Measurements from ENCODE around the gene PPA1. TPM values are rescaled to one million over a fixed set of nuclear protein-coding genes. Genes with fewer than 3 reads are reported as not detected.

The PPA1 gene
- polyA plus RNA-seq, 1 donor (not counting 4 experiments of a cell fraction or from before 2014, with no cell fraction given) = 324 TPM

DNA sequence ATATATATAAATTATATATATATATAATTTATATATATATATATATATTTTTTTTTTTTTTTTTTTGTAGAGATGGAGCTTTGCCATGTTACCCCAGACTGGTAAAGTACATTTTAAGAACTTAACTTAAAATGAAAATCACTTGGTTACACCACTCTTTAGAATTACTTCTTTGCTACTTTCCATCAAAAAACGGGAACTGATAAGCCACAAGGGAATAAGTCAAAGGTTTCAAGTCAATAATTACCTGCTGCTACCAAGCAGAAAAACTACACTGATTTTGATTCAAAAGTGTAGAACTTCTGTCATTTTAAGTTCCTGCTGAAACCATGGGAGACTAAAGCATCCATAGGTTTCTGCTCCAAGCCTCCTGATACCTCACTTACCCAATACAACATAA is 12.2 kb downstream of the PPA1 start:
- Histone ChIP-seq H2AFZ (ENCODE audit: control insufficient read depth, low read length) (no peak overlapping the region), H3K27ac (ENCODE audit: control insufficient read depth, insufficient read depth, low read length) (peak overlapping the region; percentile 8), H3K9me3 (ENCODE audit: control insufficient read depth, low read depth, low read length) (no peaks in the 10 kb centered on the region), H3K9ac (ENCODE audit: control insufficient read depth, extremely low read depth, insufficient read depth, low read length) (no peak overlapping the region), H3K4me3 (ENCODE audit: control insufficient read depth in 2 of 3, extremely low read depth in 1 of 3, insufficient read depth in 2 of 3, low read depth in 1 of 3, low read length in 3 of 3) (no peak overlapping the region), H3K36me3 (ENCODE audit: control insufficient read depth in 2 of 2, extremely low read depth in 1 of 2, insufficient read depth in 2 of 2, low read length in 2 of 2) (peaks cover 7 to 9% of the 10 kb centered on the region in 2 experiments), H3K4me2 (ENCODE audit: control insufficient read depth, extremely low read depth, insufficient read depth, low read depth, low read length) (peak overlapping the region; percentile 4), H3K79me2 (ENCODE audit: control insufficient read depth, insufficient read depth, low read length) (peaks cover 39% of the 10 kb centered on the region), H3K27me3 (ENCODE audit: control insufficient read depth, extremely low read depth, insufficient read depth, low read length) (no peaks in the 10 kb centered on the region), H3K9me1 (ENCODE audit: control insufficient read depth, extremely low read depth, insufficient read depth, low read length) (no peaks in the 10 kb centered on the region), H3K4me1 (ENCODE audit: control insufficient read depth, extremely low read depth, insufficient read depth, low read length) (peaks cover 13% of the 10 kb centered on the region), H4K20me1 (ENCODE audit: control insufficient read depth, extremely low read depth, insufficient read depth, low read length) (peaks cover 6% of the 10 kb centered on the region)
- DNase-seq (ENCODE audit: low read depth, low spot score) (no peak), FAIRE-seq (no peak)
- dilution Hi-C loops (cut with MboI; ENCODE audit: extremely low pct_ligation_motif_present, low sequenced_read_pairs) = no loop called here
- TF ChIP-seq CTCF (optimal IDR thresholded peaks at IDR 0.05 in 1 of 3, IDR thresholded peaks at IDR 0.05 in 1 of 3, conservative IDR thresholded peaks at IDR 0.05 in 1 of 3; ENCODE audit: extremely low read depth in 1 of 3, insufficient read depth in 2 of 3, low read length in 3 of 3) = no peak
- TF ChIP-seq EZH2 (IDR thresholded peaks at IDR 0.05; ENCODE audit: low read length) = no peak

DNA sequence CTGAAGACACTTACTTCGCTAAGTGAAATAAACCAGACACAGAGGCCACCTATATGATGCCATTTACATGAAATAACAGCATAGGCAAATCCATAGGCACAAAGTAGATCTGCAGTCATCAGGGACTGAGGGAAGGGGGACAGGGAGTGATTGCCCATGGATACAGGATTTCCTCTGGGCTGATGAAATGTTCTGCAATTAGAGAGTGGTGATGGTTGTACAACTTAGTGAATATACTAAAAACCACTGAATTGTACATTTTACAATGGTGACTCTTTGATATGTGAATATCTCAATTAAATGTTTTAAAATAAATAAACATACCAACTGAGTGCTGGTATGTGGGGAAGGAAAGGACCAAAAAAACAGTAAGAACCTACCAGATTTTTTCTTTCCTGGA is 20.4 kb downstream of the PPA1 start:
- Histone ChIP-seq H3K4me3 (ENCODE audit: control insufficient read depth in 2 of 3, extremely low read depth in 1 of 3, insufficient read depth in 2 of 3, low read depth in 1 of 3, low read length in 3 of 3) (no peak overlapping the region), H3K9me1 (ENCODE audit: control insufficient read depth, extremely low read depth, insufficient read depth, low read length) (no peaks in the 10 kb centered on the region), H3K4me1 (ENCODE audit: control insufficient read depth, extremely low read depth, insufficient read depth, low read length) (no peaks in the 10 kb centered on the region), H3K27ac (ENCODE audit: control insufficient read depth, insufficient read depth, low read length) (no peak overlapping the region), H3K4me2 (ENCODE audit: control insufficient read depth, extremely low read depth, insufficient read depth, low read depth, low read length) (no peak overlapping the region), H3K36me3 (ENCODE audit: control insufficient read depth in 2 of 2, extremely low read depth in 1 of 2, insufficient read depth in 2 of 2, low read length in 2 of 2) (peaks cover 17 to 45% of the 10 kb centered on the region in 2 experiments), H2AFZ (ENCODE audit: control insufficient read depth, low read length) (no peak overlapping the region), H4K20me1 (ENCODE audit: control insufficient read depth, extremely low read depth, insufficient read depth, low read length) (peaks cover 5% of the 10 kb centered on the region), H3K9ac (ENCODE audit: control insufficient read depth, extremely low read depth, insufficient read depth, low read length) (no peak overlapping the region), H3K9me3 (ENCODE audit: control insufficient read depth, low read depth, low read length) (no peaks in the 10 kb centered on the region), H3K27me3 (ENCODE audit: control insufficient read depth, extremely low read depth, insufficient read depth, low read length) (no peaks in the 10 kb centered on the region), H3K79me2 (ENCODE audit: control insufficient read depth, insufficient read depth, low read length) (peaks cover 2% of the 10 kb centered on the region)
- TF ChIP-seq CTCF (optimal IDR thresholded peaks at IDR 0.05 in 1 of 3, IDR thresholded peaks at IDR 0.05 in 1 of 3, conservative IDR thresholded peaks at IDR 0.05 in 1 of 3; ENCODE audit: extremely low read depth in 1 of 3, insufficient read depth in 2 of 3, low read length in 3 of 3) (no peak), EZH2 (IDR thresholded peaks at IDR 0.05; ENCODE audit: low read length) (no peak)
- DNase-seq (ENCODE audit: low read depth, low spot score) = no peak
- dilution Hi-C loops (cut with MboI; ENCODE audit: extremely low pct_ligation_motif_present, low sequenced_read_pairs) = no loop called here
- FAIRE-seq = no peak

All from keratinocyte (primary cell).